Mesenchymal stem cell (in vitro differentiated cells and primary cell): Measurements from ENCODE around the gene OR1L4.

Source experiments
- DNase-seq: peaks from one replicate; pipeline ENCODE4 v3.0.0-alpha.2; 2013
- H2AFZ ChIP-seq: one replicate; pipeline ENCODE4 v1.6.1; 2013; ENCODE audit warnings: low read depth, mild to moderate bottlenecking, control low read depth, inconsistent platforms, low read length, moderate library complexity
- H2AK5ac ChIP-seq: 2 replicates; pipeline ENCODE4 v1.6.1; 2013; ENCODE audit warnings: low read length, moderate library complexity, mild to moderate bottlenecking, inconsistent platforms; ENCODE audit not compliant: severe bottlenecking
- H2BK120ac ChIP-seq: one replicate; pipeline ENCODE4 v1.6.1; 2013; ENCODE audit warnings: low read depth, mild to moderate bottlenecking, inconsistent platforms, low read length, moderate library complexity
- H2BK12ac ChIP-seq, 2 experiments: one replicate each; pipeline ENCODE4 v1.6.1; 2013; ENCODE audit warnings: inconsistent platforms in 2 of 2, low read length in 2 of 2, mild to moderate bottlenecking in 2 of 2, moderate library complexity in 2 of 2, control low read depth in 1 of 2
- H2BK15ac ChIP-seq: one replicate; pipeline ENCODE4 v1.6.1; 2013; ENCODE audit warnings: mild to moderate bottlenecking, low read depth, inconsistent platforms; ENCODE audit not compliant: poor library complexity, severe bottlenecking
- H2BK5ac ChIP-seq: 2 replicates; pipeline ENCODE4 v1.6.1; 2013; ENCODE audit warnings: low read depth, mild to moderate bottlenecking, low read length, control low read depth, inconsistent platforms; ENCODE audit not compliant: poor library complexity, severe bottlenecking
- H3K14ac ChIP-seq, 2 experiments: one replicate each; pipeline ENCODE4 v1.6.1; 2013; ENCODE audit warnings: inconsistent platforms in 2 of 2, low read length in 2 of 2, control low read depth in 1 of 2, mild to moderate bottlenecking in 1 of 2, moderate library complexity in 1 of 2
- H3K18ac ChIP-seq, 2 experiments: one replicate each; pipeline ENCODE4 v1.6.1; 2013; ENCODE audit warnings: inconsistent platforms in 2 of 2, low read length in 2 of 2, control low read depth in 1 of 2, low read depth in 1 of 2, mild to moderate bottlenecking in 1 of 2
- H3K23ac ChIP-seq, 2 experiments: one replicate each; pipeline ENCODE4 v1.6.1; 2013; ENCODE audit warnings: inconsistent platforms in 2 of 2, low read length in 2 of 2, mild to moderate bottlenecking in 2 of 2, moderate library complexity in 2 of 2, control low read depth in 1 of 2
- H3K27ac ChIP-seq: 2 replicates; pipeline ENCODE4 v1.5.1; 2013; ENCODE audit warnings: mild to moderate bottlenecking, moderate library complexity, low read length, control low read depth, inconsistent platforms; ENCODE audit not compliant: poor library complexity, severe bottlenecking
- H3K27me3 ChIP-seq, 2 experiments: 2 replicates each; pipeline versions ENCODE4 v1.6.1 to v1.7.0; 2013; ENCODE audit warnings: low read length in 2 of 2, mild to moderate bottlenecking in 2 of 2, moderate library complexity in 2 of 2, control low read depth in 1 of 2, inconsistent platforms in 1 of 2; ENCODE audit not compliant: control insufficient read depth in 1 of 2, insufficient read depth in 1 of 2
- H3K36me3 ChIP-seq, 2 experiments: 2 replicates each; pipeline versions ENCODE4 v1.6.1 to v1.7.0; 2013; ENCODE audit warnings: low read length in 2 of 2, control low read depth in 1 of 2, inconsistent platforms in 1 of 2, low read depth in 1 of 2, mild to moderate bottlenecking in 1 of 2; ENCODE audit not compliant: insufficient read depth in 2 of 2, control insufficient read depth in 1 of 2
- H3K4ac ChIP-seq, 2 experiments: one replicate each; pipeline ENCODE4 v1.6.1; 2013; ENCODE audit warnings: inconsistent platforms in 2 of 2, low read length in 2 of 2, mild to moderate bottlenecking in 2 of 2, moderate library complexity in 2 of 2, control low read depth in 1 of 2, low read depth in 1 of 2
- H3K4me1 ChIP-seq: 2 replicates; pipeline ENCODE4 v1.6.1; 2013; ENCODE audit warnings: low read depth, low read length, control low read depth; ENCODE audit not compliant: control insufficient read depth, insufficient read depth
- H3K4me2 ChIP-seq: 2 replicates; pipeline ENCODE4 v1.6.1; 2013; ENCODE audit warnings: low read length, mild to moderate bottlenecking, inconsistent platforms; ENCODE audit not compliant: poor library complexity, severe bottlenecking
- H3K4me3 ChIP-seq, 2 experiments: 2 replicates each; pipeline versions ENCODE4 v1.5.1 to v1.7.0; 2013; ENCODE audit warnings: low read length in 2 of 2, mild to moderate bottlenecking in 2 of 2, control low read depth in 1 of 2, low read depth in 1 of 2; ENCODE audit not compliant: insufficient read depth in 1 of 2
- H3K79me1 ChIP-seq: replicated peaks from 2 replicates; pipeline ENCODE4 v1.6.1; 2013; ENCODE audit warnings: mild to moderate bottlenecking, control low read depth, low read length, inconsistent platforms; ENCODE audit not compliant: poor library complexity, severe bottlenecking
- H3K9ac ChIP-seq: 2 replicates; pipeline ENCODE4 v1.7.0; 2013; ENCODE audit warnings: mild to moderate bottlenecking, low read length, moderate library complexity
- H3K9me3 ChIP-seq: 2 replicates; pipeline ENCODE4 v1.7.0; 2013; ENCODE audit warnings: mild to moderate bottlenecking, low read length; ENCODE audit not compliant: control insufficient read depth
- H4K8ac ChIP-seq: one replicate; pipeline ENCODE4 v1.6.1; 2013; ENCODE audit warnings: inconsistent platforms, mild to moderate bottlenecking, low read length, moderate library complexity
- H4K91ac ChIP-seq: one replicate; pipeline ENCODE4 v1.6.1; 2013; ENCODE audit warnings: mild to moderate bottlenecking, low read length, inconsistent platforms
- WGBS: methylation state at CpG from one replicate; pipeline ENCODE4 v1.1.7; 2013; ENCODE audit warnings: mixed read lengths; 5-methylcytosine and 5-hydroxymethylcytosine counted together

The OR1L4 gene

GRCh38 chr9:122719218-122719617 lies 4.6 kb upstream of the OR1L4 start:
- Histone ChIP-seq H3K27ac (no peak overlapping the region), H3K4me2 (no peak overlapping the region), H3K23ac (no peak overlapping the region), H4K91ac (no peak overlapping the region), H2AFZ (no peak overlapping the region), H3K4me3 (no peak overlapping the region), H3K4ac (no peak overlapping the region), H3K27me3 (no peaks in the 10 kb centered on the region), H3K9ac (no peak overlapping the region), H3K79me1 (no peaks in the 10 kb centered on the region), H4K8ac (no peak overlapping the region), H3K9me3 (peaks cover 65% of the 10 kb centered on the region), H3K18ac (no peak overlapping the region), H2AK5ac (no peak overlapping the region), H3K4me1 (no peaks in the 10 kb centered on the region), H2BK120ac (no peak overlapping the region), H3K14ac (no peak overlapping the region), H3K36me3 (no peaks in the 10 kb centered on the region), H2BK12ac (no peak overlapping the region), H2BK5ac (no peak overlapping the region), H2BK15ac (no peak overlapping the region)
- DNase-seq: no peak
- 58% methylated on average over 2 of the region's 4 CpGs for WGBS

- no peak within 1 kb of the TSS for H4K91ac ChIP-seq
- 70% methylated on average over 6 of the region's 6 CpGs for WGBS
- peaks cover 59% of the 10 kb centered on the region for H3K9me3 ChIP-seq
Observed at GRCh38 chr9:122742003-122742402, 18.2 kb downstream of the OR1L4 start, which contains the start of gene OR1L6. Gene OR1L6 (plus strand): TSS chr9:122742303. CDS start chr9:122749848, 7,545 bp downstream.

GRCh38 chr9:122754825-122755224 lies 31.0 kb downstream of the OR1L4 start:
- no peak overlapping the region for H3K23ac ChIP-seq
- H4K8ac ChIP-seq: no peak overlapping the region
- no peak overlapping the region for H3K4me2 ChIP-seq
- H3K36me3 ChIP-seq: no peaks in the 10 kb centered on the region
- H3K27ac ChIP-seq: no peak overlapping the region
- no peaks in the 10 kb centered on the region for H3K27me3 ChIP-seq
- H3K79me1 ChIP-seq: no peaks in the 10 kb centered on the region
- H3K14ac ChIP-seq: no peak overlapping the region
- H2AK5ac ChIP-seq: no peak overlapping the region
- no peaks in the 10 kb centered on the region for H3K4me1 ChIP-seq
- no peak overlapping the region for H2AFZ ChIP-seq
- H2BK15ac ChIP-seq: no peak overlapping the region
- peaks cover 49% of the 10 kb centered on the region for H3K9me3 ChIP-seq
- no peak overlapping the region for H3K4me3 ChIP-seq
- no peak for DNase-seq
- no peak overlapping the region for H2BK120ac ChIP-seq
- no peak overlapping the region for H3K9ac ChIP-seq
- H3K18ac ChIP-seq: no peak overlapping the region
- H2BK5ac ChIP-seq: no peak overlapping the region
- no peak overlapping the region for H4K91ac ChIP-seq
- H2BK12ac ChIP-seq: no peak overlapping the region
- WGBS: 0% methylated on average over 1 of the region's 2 CpGs
- H3K4ac ChIP-seq: no peak overlapping the region

More at GRCh38 chr9:122742003-122742402, 18.2 kb downstream of the OR1L4 start, which contains the start of gene OR1L6:
- Histone ChIP-seq H2BK15ac (no peak within 1 kb of the TSS), H3K9ac (no peak within 1 kb of the TSS), H2AK5ac (no peak within 1 kb of the TSS), H4K8ac (no peak within 1 kb of the TSS), H2BK5ac (no peak within 1 kb of the TSS), H3K36me3 (no peaks in the 10 kb centered on the region), H3K4ac (no peak within 1 kb of the TSS), H3K79me1 (no peaks in the 10 kb centered on the region), H3K23ac (no peak within 1 kb of the TSS), H3K14ac (no peak within 1 kb of the TSS), H3K4me2 (no peak within 1 kb of the TSS), H3K27me3 (no peaks in the 10 kb centered on the region), H2BK12ac (no peak within 1 kb of the TSS), H3K4me3 (no peak within 1 kb of the TSS), H3K4me1 (no peaks in the 10 kb centered on the region), H2AFZ (no peak within 1 kb of the TSS), H2BK120ac (no peak within 1 kb of the TSS), H3K18ac (no peak within 1 kb of the TSS), H3K27ac (no peak within 1 kb of the TSS)
- no peak for DNase-seq

- Histone ChIP-seq H2BK120ac (no peak overlapping the region), H2BK15ac (no peak overlapping the region), H3K27ac (no peak overlapping the region), H3K79me1 (no peaks in the 10 kb centered on the region), H2AK5ac (no peak overlapping the region), H3K27me3 (no peaks in the 10 kb centered on the region), H3K4ac (no peak overlapping the region), H2BK5ac (no peak overlapping the region), H3K4me3 (no peak overlapping the region), H3K14ac (no peak overlapping the region), H3K9ac (no peak overlapping the region), H3K23ac (no peak overlapping the region), H3K4me2 (no peak overlapping the region), H3K36me3 (no peaks in the 10 kb centered on the region), H2BK12ac (no peak overlapping the region), H4K8ac (no peak overlapping the region), H2AFZ (no peak overlapping the region), H3K4me1 (no peaks in the 10 kb centered on the region), H3K9me3 (peaks cover 29% of the 10 kb centered on the region), H4K91ac (no peak overlapping the region), H3K18ac (no peak overlapping the region)
- no peak for DNase-seq
- 80% methylated on average over 4 of the region's 4 CpGs for WGBS
Observed at GRCh38 chr9:122767817-122768216, 44.0 kb downstream of the OR1L4 start.
